Stomach smooth muscle (tissue), 2 donors: Measurements from ENCODE around the gene CHD9.
A peak's percentile ranks its signal among the peaks of the same experiment; 100 is the strongest.

ENCODE experiments used
- H3K27ac ChIP-seq: one replicate; pipeline ENCODE4 v1.7.0; 2013; ENCODE audit warnings: mild to moderate bottlenecking, low read length, inconsistent platforms
- H3K27me3 ChIP-seq, 2 donors: one replicate each; pipeline ENCODE4 v1.7.0; 2013; ENCODE audit warnings: low read length in 2 of 2; ENCODE audit not compliant: insufficient read depth in 2 of 2, control insufficient read depth in 1 of 2
- H3K36me3 ChIP-seq, 2 donors: one replicate each; pipeline ENCODE4 v1.7.0; 2013; ENCODE audit warnings: low read length in 2 of 2; ENCODE audit not compliant: control insufficient read depth in 2 of 2, insufficient read depth in 2 of 2
- H3K4me1 ChIP-seq: one replicate; pipeline ENCODE4 v1.7.0; 2013; ENCODE audit warnings: low read length; ENCODE audit not compliant: control insufficient read depth, insufficient read depth
- H3K4me3 ChIP-seq, 2 donors: one replicate each; pipeline ENCODE4 v1.7.0; 2013; ENCODE audit warnings: low read length in 2 of 2
- H3K9ac ChIP-seq, 2 donors: one replicate each; pipeline ENCODE4 v1.7.0; 2013; ENCODE audit warnings: low read length in 2 of 2, mild to moderate bottlenecking in 1 of 2
- H3K9me3 ChIP-seq, 2 donors: one replicate each; pipeline ENCODE4 v1.7.0; 2013; ENCODE audit warnings: low read length in 2 of 2; ENCODE audit not compliant: control insufficient read depth in 2 of 2
- donor health status: healthy.
- donor health status: Pancreatic carcinoma.

Gene CHD9

DNA sequence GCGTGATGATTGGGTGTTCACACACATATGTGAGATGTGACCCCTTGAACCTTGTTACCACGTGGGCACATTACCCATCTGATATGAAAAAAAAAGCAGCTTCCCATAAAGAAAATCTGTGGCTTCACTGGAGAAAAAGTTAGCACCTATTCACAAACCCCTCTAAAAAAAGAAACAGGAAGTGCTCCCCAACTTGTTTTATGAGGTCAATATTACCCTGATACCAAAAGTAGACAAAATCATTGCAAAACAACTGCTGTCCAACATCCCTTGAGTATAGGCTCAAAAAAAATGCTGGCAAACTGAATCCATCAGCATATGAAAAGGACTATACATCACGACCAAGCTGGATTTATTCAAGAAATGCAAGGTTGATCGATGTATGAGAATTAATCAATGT lies 279.8 kb downstream of the CHD9 start:
- no peaks in the 10 kb centered on the region for H3K4me1 ChIP-seq
- H3K4me3 ChIP-seq, result no peak overlapping the region
- H3K27me3 ChIP-seq, result no peaks in the 10 kb centered on the region
- H3K9ac ChIP-seq, result no peak overlapping the region
- no peaks in the 10 kb centered on the region for H3K36me3 ChIP-seq
- H3K9me3 ChIP-seq, result no peaks in the 10 kb centered on the region
- no peak overlapping the region for H3K27ac ChIP-seq

DNA sequence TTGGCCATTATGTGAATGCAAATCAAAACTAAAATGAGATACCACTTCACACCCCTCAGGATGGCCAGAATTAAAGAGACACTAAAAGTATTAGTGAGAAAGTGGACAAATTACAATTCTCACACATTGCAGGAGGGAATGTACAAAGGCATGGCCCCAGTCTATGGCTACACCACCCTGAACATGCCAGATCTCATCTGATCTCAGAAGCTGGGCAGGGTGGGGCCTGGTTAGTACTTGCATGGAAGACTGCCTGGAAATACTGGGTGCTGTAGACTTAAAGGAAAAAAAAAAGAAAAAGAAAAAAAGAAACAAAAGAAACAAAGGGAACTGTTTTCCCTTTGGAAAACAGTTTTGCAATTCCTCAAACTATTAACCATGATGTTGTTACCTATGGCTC lies 282.5 kb downstream of the CHD9 start:
- no peaks in the 10 kb centered on the region for H3K9me3 ChIP-seq
- no peaks in the 10 kb centered on the region for H3K27me3 ChIP-seq
- no peaks in the 10 kb centered on the region for H3K36me3 ChIP-seq
- H3K9ac ChIP-seq, result no peak overlapping the region
- no peak overlapping the region for H3K27ac ChIP-seq
- no peaks in the 10 kb centered on the region for H3K4me1 ChIP-seq
- H3K4me3 ChIP-seq, result no peak overlapping the region

DNA sequence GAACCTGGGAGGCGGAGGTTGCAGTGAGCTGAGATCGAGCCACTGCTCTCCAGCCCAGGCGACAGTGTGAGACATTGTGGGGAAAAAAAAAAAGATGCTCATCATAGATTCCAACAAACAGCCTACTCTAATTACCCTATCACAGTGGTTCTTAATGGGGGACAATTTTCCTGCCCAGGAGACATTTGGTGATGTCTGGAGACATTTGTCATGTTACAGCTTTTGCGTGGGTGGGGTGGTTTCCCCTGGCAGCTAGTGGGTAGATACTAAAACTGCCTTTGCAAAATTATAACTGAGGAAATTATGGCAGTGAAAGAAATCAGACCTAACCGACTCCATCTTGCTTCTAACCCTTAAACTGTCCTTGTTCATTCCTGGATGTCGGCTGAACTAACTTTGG lies 287.0 kb downstream of the CHD9 start:
- Histone ChIP-seq H3K36me3 (no peaks in the 10 kb centered on the region), H3K27ac (no peak overlapping the region), H3K9ac (no peak overlapping the region), H3K4me3 (no peak overlapping the region), H3K27me3 (no peaks in the 10 kb centered on the region), H3K4me1 (no peaks in the 10 kb centered on the region), H3K9me3 (no peaks in the 10 kb centered on the region)

DNA sequence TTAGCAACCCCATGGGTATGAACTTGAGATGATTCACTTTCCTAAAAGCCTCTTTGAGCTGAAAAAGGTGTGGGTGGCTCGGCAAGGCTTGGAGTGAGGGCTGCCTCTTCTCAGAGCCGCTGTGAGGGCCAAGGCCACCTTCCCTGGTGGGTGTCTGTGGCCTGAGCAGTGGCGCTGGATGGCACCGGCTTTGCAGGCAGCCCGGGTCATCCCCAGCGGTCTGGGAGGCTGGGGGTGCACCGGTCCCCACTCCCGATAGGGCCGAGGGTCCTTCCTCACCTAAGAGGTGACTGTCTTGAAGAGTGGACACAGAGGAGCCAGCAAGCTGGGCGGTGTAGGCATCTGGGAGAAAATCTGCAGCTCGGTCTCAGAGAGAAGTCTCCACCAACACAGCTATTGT lies 300.3 kb downstream of the CHD9 start:
- H3K4me1 ChIP-seq, result no peaks in the 10 kb centered on the region
- no peak overlapping the region for H3K27ac ChIP-seq
- no peak overlapping the region for H3K4me3 ChIP-seq
- H3K27me3 ChIP-seq, result peaks cover 0 to 2% of the 10 kb centered on the region in 2 donors
- no peak overlapping the region for H3K9ac ChIP-seq
- H3K36me3 ChIP-seq, result no peaks in the 10 kb centered on the region
- H3K9me3 ChIP-seq, result peaks cover 0 to 6% of the 10 kb centered on the region in 2 donors

DNA sequence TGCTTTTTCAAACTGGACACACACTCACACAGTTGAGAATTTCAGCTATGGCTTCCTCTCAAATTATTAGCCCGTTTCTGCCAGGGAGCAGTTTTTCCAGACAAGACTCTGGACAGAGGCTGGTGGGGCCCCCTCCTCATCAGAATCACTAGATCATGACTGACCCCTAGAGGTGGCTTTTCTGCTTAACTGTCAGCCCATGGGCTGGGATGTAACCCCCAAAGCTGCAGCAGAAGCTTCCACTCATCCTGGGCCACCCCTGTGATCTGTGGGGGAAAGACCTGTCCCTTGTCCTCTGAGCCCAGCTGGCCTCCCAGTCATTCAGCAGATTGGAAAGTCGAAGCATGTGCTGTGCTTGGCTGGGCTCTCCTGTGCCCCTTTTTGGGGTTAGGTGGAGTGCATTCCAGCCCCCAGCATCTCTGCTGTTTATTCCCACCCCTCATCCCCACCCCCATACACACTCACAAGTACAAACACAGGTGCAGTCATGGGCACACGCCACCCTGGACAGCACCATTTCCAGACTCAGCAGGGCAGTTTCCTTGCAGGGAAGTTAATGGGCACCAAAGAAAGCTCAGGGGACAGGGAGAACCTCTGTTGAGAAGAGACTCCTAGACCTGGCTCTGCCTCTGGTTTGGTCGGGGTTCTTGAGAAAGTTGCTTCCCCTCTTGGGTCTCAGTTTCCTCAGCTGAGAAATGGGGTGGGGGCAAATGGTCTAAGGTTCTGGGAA lies 301.9 kb downstream of the CHD9 start:
- Histone ChIP-seq H3K4me3 (no peak overlapping the region), H3K9me3 (no peaks in the 10 kb centered on the region)

GRCh38 chr16:53357208-53357586 lies 302.4 kb downstream of the CHD9 start:
- Histone ChIP-seq H3K4me3 (no peak overlapping the region), H3K9ac (no peak overlapping the region), H3K9me3 (no peaks in the 10 kb centered on the region), H3K27me3 (peaks cover 0 to 2% of the 10 kb centered on the region in 2 donors), H3K4me1 (no peaks in the 10 kb centered on the region), H3K27ac (no peak overlapping the region), H3K36me3 (no peaks in the 10 kb centered on the region)

More for the DNA sequence above, 301.9 kb downstream of the CHD9 start:
- Histone ChIP-seq H3K36me3 (no peaks in the 10 kb centered on the region), H3K27me3 (peaks cover 0 to 2% of the 10 kb centered on the region in 2 donors), H3K4me1 (no peaks in the 10 kb centered on the region), H3K9ac (no peak overlapping the region), H3K27ac (no peak overlapping the region)

- Histone ChIP-seq H3K27ac (no peak overlapping the region), H3K4me3 (no peak overlapping the region), H3K36me3 (no peaks in the 10 kb centered on the region), H3K27me3 (peaks cover 0 to 2% of the 10 kb centered on the region in 2 donors), H3K4me1 (no peaks in the 10 kb centered on the region), H3K9ac (no peak overlapping the region), H3K9me3 (no peaks in the 10 kb centered on the region)
These were observed 303.2 kb downstream of the CHD9 start for GRCh38 chr16:53357955-53358354.

DNA sequence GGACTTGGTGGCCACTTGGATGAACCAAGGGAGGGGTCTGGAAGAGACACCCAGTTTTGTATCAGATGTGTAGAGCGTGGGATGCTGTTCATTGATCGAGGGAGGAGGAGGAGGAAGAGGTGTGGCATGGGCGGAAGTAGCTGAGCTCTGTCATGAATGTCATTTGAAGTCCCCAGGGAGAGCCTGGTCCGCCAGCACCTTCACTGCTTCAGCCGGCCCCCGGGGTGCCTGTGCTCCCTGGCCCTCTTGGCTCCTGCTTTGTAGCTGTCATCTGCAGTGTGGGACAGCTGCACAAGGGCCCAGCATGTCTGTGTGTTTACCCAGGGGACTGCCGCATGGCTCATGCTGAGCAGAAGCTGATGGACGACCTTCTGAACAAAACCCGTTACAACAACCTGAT lies 304.1 kb downstream of the CHD9 start:
- no peak overlapping the region for H3K27ac ChIP-seq
- H3K9me3 ChIP-seq, result no peaks in the 10 kb centered on the region
- H3K27me3 ChIP-seq, result peaks cover 0 to 2% of the 10 kb centered on the region in 2 donors
- H3K9ac ChIP-seq, result no peak overlapping the region
- no peaks in the 10 kb centered on the region for H3K36me3 ChIP-seq
- no peaks in the 10 kb centered on the region for H3K4me1 ChIP-seq
- H3K4me3 ChIP-seq, result no peak overlapping the region

DNA sequence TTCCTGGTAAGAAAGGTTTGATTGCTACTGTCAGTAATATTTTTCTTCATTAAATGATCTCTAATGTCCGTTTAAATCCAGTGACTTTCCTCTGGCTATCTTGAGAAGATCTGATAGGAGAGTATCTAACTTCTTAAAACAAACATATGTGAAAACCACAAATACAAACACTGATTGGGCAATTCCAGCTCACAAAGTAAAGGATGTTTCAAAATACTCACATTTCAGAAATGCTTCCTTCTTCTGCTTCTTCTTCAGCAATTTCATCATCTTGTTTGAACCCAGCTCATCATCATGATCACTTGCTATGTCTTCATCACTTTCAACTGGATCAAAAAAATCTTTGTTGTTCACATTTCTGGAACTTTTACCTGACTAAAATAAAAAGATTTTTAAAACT lies 315.1 kb downstream of the CHD9 start:
- Histone ChIP-seq H3K4me3 (no peak overlapping the region), H3K27ac (no peak overlapping the region), H3K9me3 (no peaks in the 10 kb centered on the region), H3K9ac (no peak overlapping the region), H3K27me3 (peaks cover 11 to 16% of the 10 kb centered on the region in 2 donors), H3K36me3 (no peaks in the 10 kb centered on the region), H3K4me1 (no peaks in the 10 kb centered on the region)

GRCh38 chr16:53370827-53371226 lies 316.0 kb downstream of the CHD9 start:
- no peak overlapping the region for H3K27ac ChIP-seq
- peaks cover 11 to 16% of the 10 kb centered on the region in 2 donors for H3K27me3 ChIP-seq
- H3K36me3 ChIP-seq, result no peaks in the 10 kb centered on the region
- H3K4me3 ChIP-seq, result no peak overlapping the region
- no peaks in the 10 kb centered on the region for H3K4me1 ChIP-seq
- H3K9me3 ChIP-seq, result no peaks in the 10 kb centered on the region
- H3K9ac ChIP-seq, result no peak overlapping the region

DNA sequence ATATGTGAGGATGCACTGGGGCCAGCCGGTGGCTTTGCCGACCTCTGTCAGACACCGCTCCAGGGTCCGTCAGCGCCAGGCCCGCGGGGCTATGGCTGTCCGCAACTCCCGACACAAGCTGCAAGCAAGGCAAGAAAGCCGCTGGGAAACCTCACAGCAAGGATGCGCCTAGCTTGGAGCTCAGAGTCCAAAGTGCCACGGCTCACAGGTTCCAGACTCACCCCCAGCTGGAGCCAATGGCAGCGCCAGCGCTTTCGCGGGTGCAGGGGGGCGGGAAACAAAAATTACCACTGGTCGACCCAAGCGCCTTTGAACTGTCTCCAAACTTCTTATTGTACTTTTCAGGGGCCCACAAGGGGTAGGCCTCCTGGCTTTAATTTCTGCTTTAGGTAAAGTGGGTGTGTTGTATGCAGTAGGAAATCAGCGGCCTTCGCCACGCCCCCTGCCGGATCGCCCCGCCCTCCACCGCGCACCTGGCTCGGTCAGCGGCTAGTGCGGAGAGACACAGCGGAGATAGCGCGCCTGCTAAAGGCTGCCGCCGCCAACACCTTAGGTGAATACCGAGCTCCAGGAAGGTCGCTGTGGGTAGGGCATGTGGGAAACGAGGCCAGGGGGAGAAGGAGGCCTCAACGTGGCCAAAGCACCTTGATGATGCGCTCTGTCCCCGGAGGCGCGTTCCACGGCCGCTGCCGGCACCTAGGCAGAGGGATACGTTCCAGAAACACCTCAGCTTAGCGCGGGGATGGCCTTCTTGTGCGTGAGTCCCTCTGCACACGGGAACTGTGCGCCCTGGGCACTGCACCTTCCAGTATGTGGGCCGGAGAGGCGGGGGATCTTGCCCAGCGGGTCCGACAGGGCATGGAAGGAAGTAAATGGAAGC lies 318.4 kb downstream of the CHD9 start:
- Histone ChIP-seq H3K27ac (no peak overlapping the region), H3K4me3 (peak overlapping the region in 1 of 2 donors; percentile 35), H3K36me3 (no peaks in the 10 kb centered on the region), H3K4me1 (no peaks in the 10 kb centered on the region), H3K9ac (no peak overlapping the region), H3K27me3 (peaks cover 11 to 16% of the 10 kb centered on the region in 2 donors), H3K9me3 (no peaks in the 10 kb centered on the region)
